Cardiac septum (tissue), 1 donor: Measurements from ENCODE around the gene GOLGA8A. TPM values are rescaled to one million over a fixed set of nuclear protein-coding genes. Genes with fewer than 3 reads are reported as not detected.
"Not testable (repeated sequence)": the region's sequence is repeated elsewhere in the genome, so short reads cannot be mapped to it uniquely, and the experiment has no call there.

Experiments
- DNase-seq: peaks from one replicate; pipeline ENCODE4 v3.0.0-alpha.2; 2020; ENCODE audit warnings: low spot score
- intact Hi-C: fragments of 100-400 bp; cut with DNase I; formaldehyde crosslinking; loops from one replicate; pipeline ENCODE4 v1.14.0; 2022
- long read RNA-seq: library from polyadenylated mRNA; unstranded; transcript quantifications from one replicate; pipeline ENCODE4 v2.0.0, GENCODE V29; 2021
- total RNA-seq: library from RNA; stranded (reverse); fragmentation: NEBNext Ultra II Directional; extraction: Animal tissue kit (Norgen Biotek cat#: 25700); gene quantifications from one replicate; pipeline ENCODE4 v1.2.1, GENCODE V29; 2021
- donor health status: DM: no; HTN: no; CAD: no.

Gene GOLGA8A, protein sequence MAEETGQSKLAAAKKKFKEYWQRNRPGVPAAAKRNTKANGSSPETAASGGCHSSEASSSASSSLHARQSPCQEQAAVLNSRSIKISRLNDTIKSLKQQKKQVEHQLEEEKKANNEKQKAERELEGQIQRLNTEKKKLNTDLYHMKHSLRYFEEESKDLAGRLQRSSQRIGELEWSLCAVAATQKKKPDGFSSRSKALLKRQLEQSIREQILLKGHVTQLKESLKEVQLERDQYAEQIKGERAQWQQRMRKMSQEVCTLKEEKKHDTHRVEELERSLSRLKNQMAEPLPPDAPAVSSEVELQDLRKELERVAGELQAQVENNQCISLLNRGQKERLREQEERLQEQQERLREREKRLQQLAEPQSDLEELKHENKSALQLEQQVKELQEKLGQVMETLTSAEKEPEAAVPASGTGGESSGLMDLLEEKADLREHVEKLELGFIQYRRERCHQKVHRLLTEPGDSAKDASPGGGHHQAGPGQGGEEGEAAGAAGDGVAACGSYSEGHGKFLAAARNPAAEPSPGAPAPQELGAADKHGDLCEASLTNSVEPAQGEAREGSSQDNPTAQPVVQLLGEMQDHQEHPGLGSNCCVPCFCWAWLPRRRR
- 26.7 TPM for total RNA-seq
- long read RNA-seq, partial matches to known transcripts: 16 of 31 reads
- long read RNA-seq, other reads (novel, unspliced or antisense): 15 of 31 reads

DNA sequence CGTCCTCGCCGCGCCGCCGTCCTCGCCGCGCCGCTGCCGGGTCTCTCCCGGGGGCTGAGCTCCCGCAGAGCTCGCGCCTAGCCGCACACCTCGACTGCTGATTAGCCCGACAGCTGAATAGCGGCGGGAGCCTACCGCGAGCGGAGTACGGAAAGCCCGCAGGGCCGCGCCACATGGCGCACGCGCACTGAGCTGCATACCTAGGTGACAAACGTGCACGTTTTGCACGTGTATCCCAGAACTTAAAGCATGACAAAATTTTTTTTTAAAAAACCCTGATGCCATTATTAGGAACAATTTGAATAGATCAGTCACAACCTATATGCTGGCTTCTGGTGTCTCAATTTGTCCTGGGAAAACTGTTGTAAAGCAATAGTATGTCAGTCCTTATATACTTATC, at the start of gene GOLGA8A:
Gene GOLGA8A, minus strand, starts transcription at position 122 of the 400 bp plus-strand sequence. CDS start 48,117 bp downstream, outside the sequence.
- no peak for DNase-seq
- intact Hi-C loops: loop anchor here (5.0 kb wide), 1 partner anchor 145 kb away; the partner anchor contains the start of gene GOLGA8B

DNA sequence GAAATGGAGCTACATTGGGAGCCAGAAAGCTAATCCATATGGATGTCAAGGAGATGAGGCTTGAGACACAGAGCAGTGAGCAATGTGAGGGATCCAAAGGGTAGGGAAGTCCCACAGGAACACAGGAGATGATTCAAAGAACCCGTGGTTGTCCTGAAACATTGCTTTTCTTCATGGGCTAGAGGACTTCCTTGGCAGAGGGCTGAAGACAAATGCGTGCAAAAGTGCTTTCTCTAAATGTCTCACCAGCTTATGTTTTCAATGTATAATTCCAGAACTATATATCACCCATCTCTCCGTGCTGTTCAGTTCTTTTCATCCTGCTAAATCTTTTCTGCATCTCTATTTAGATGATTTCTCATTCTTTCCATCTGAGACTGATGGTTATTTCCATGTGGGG, 46.0 kb upstream of the GOLGA8A start:
- intact Hi-C loops: no loop called here

DNA sequence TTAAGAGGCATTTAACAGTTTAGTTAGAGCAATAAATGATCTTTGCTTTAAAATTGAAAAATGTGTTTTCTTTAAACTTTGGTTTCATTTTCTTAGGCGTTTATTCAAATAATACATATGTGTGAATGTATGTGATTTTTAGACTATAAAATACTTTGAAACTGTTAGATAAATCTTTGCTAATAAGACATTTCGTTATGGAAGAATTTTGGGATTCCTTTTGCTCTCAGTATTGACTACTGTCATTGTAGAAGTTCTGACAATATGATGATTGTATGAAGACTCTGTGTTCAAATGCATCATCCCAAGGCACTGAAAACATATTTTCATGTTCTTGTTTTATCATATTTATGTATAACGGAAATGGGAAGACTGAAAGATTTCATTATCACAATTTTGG, 43.8 kb upstream of the GOLGA8A start:
- intact Hi-C loops: no loop called here
- no peak for DNase-seq

More for the DNA sequence above, 46.0 kb upstream of the GOLGA8A start:
- DNase-seq: no peak

DNA sequence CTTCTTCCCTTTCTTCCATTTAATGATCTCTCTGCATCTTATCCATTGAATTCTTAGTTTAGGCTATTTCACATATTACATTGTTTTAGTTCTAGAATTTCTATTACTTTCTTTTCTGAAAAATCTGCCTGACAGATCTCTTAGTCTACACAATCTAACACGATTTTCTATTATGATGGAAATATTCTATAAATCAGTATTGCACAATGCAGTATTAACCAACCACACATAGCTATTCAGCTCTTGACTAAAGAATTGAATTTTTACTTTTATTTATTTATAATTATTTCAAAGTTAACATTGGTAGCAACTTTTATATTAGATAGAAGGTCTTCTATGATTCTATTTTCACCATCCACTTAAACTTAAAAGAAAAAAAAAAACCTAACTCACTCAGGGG, 36.2 kb upstream of the GOLGA8A start:
- no peak for DNase-seq
- intact Hi-C loops: no loop called here

DNA sequence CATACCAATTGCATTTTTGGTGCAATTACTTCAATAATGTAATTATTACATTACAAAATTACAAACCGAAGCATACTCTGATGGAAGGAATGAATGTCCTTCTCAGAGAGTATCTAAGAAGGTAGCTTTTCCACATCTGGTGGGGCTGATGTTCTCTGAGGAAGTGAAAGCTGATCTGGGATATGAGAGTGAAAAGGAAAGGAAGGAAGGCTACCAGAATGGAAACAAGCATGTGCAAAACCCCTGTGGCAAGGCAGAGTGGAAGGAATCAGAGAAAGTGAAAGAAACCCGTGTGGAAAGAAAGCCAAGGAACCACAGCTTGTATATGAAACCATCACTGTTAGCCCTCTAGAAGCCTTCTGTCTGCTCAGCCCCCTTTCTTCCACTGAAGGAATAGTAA, 35.3 kb upstream of the GOLGA8A start:
- intact Hi-C loops: no loop called here
- DNase-seq: no peak

DNA sequence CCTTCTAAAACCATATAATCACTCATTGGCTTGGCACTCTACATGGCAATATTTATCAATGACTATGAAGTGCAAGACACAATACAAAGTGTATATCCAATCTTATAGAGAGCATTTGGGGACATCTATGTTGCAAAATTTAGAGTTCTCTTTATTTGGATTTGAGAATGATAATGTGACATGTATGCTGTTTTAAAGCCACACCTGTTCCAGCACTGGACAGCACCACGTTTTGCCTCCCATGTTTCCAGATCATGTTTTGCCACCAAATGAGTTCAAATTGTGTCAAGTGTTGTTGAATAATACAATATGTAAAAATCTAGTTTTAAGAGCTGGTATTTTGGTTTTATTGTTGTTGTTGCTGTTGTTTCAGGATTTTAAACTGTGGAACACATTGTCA, 33.3 kb upstream of the GOLGA8A start:
- intact Hi-C loops: no loop called here

DNA sequence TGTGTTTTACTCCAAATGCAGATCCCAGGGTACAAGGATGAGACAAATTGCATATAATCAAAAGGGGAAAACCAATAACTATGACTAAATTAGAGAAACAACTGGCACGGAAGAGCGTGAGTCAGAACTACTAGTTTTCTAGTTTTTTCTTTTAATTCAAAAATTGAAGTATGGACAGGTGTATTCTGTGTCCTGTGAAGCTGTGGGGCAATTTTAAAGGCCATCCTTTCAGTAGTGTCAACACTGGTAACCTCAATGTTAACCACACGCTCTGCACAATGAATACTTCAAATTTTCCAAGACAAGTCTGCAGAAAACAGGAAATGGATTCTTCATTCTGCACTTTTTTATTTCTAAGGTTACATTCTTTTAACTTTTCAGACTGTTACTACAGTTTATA, 32.5 kb upstream of the GOLGA8A start:
- no peak for DNase-seq
- intact Hi-C loops: no loop called here

More for the DNA sequence above, 33.3 kb upstream of the GOLGA8A start:
- no peak for DNase-seq

DNA sequence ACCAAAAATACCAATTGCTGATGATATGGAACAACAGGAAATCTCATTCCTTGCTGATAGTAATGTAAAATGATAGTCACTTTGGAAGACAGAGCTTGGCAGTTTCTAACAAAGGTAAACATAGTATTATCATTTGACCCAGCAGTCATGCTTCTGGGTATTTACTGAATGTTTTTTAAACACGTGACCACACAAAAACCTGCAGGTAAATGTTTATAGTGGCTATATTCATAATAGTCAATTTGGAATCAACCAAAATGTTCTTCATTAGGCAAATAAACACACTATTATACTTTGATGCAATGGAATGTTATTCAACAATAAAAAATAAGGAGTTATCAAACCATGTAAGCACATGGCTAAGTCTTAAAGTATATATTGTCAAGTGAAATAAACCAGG, 24.1 kb upstream of the GOLGA8A start:
- intact Hi-C loops: no loop called here
- DNase-seq: no peak

DNA sequence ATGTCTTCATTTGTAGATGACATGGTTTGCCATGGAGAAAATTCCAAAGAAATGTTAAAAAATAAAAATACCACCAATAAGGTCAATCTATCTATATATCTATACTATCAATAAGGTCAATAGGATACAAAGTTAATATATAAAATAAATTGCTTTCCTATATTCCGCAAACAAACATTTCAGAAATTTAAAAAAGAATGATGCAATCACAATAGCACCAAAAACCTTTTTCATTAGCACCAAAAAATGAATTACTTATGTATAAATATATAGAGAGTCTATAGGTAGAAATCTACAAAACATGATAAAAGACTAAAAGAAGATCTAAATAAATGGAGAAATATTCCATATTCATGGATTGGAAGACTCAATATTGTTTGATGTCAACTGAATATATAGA, 22.8 kb upstream of the GOLGA8A start:
- intact Hi-C loops: no loop called here
- DNase-seq: no peak

DNA sequence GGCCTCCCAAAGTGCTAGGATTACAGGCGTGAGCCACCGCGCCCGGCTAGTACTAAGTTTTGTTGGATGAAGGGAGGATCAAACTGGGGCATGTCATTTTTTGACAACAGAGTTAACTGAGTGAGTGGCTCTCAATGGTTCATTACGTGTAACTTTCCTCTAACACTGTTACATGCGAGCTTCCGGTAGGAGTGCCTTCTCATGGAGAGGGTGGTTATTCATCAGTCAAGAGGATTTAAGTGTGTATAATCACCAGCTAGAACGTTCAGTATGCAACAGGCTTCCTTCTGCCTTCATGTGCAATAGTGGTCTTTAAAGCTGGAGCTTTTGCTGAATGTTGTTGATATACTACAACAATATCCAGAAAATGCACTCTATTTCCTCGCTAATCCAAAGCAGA, 19.1 kb upstream of the GOLGA8A start:
- no peak for DNase-seq
- intact Hi-C loops: no loop called here

DNA sequence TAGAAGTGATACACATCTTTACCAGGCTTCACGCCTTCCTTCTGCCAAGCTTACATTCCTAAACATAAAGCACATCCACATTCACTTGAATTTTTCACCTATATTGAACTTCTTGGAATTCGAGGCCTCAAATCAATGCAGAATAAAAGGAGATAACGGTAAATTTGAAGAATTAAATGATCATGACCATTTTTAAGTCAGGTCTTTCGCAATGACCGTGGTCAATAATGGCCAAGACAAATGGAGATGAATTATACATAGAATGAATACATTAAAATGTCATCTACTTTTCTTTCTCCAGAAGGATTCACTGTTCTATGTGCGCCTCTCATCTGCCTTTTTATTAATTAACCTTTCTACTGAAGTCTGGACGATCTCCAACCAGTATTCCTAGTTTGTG, 5.3 kb upstream of the GOLGA8A start:
- intact Hi-C loops: no loop called here
- no peak for DNase-seq

DNA sequence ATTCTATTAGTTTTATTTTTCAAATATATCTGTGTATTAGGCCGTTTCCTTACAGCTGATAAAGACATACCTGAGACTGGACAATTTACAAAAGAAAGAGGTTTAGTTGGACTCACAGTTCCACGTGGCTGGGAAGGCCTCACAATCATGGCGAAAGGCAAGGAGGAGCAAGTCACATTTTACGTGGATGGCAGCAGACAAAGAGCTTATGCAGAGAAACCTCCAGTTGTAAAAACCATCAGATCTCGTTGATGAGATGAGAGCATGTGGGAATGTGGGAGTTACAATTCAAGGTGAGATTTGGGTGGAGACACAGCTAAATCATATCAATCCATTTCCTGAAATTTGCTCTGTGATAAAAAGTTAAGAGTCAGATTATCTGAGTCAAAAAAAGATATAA, 2.3 kb upstream of the GOLGA8A start:
- intact Hi-C loops: loop anchor here (5.0 kb wide), 1 partner anchor 142 kb away; the partner anchor contains the start of gene GOLGA8B
- no peak for DNase-seq

DNA sequence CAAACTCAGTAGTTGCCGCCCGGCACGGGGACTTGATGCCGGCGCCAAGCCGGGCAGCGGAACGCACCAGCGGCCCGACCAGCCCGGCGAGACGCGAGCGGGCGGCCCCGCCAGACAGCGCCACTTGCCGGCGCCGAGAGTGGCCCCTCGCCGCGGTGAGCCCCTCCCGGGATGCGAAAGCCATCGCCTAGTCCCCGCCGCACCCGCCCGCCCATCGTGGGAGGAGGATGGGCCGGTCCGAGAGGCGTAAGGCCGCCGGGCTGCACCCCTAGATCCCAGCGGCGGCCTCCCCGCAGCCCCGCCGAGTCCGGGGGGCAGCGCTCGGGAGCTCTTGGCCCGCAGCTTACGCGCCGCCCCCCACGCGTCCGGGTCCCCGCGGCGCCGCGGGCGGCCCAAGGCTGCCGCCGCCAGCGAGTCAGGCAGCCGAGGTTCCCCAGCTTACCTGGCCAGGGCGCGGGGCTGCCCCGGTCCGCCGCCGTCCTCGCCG, 609 bp downstream of the GOLGA8A start:
- intact Hi-C loops: loop anchor here (5.0 kb wide), 1 partner anchor 145 kb away; the partner anchor contains the start of gene GOLGA8B
- no peak for DNase-seq

DNA sequence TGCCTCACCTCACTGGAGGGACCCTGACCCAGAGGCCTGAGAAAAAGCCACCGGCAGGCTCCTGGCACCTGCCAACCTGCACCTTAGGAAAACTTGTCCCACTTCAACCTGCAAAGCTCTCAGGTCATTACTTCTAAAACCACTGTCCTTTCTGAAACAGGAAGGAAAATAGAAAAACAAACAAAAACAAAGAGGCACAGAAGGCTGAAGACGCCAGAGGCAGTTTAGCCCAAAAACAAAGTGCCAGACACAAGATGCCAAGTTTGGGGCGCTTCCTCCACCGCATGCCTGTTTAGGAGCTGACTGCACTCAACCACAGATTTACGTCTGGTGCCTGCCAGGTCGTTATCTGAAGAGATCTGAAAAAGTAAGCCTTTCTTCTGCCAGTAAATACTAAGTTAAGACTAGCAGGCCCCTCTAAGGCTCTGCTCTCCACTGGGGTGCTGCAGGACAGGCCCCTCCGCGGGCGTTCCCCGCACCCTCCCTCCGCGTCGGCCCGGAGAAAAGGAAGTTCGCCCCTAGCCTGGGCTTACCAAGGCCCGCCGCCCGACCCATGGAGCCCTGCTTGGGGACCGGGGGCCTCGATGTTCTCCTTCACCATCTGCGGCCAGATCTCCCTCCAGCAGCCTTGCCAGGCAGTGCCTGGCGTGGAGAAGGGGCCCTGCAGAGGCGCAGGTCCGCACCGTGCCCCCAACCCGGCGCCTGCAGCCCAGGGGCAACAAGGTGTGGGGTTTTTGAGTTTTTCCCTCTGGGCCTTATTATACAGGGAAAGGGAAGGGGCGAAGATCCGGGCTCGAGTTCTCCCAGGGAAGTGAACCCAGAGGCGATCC, 1.3 kb downstream of the GOLGA8A start:
- DNase-seq: no peak
- intact Hi-C loops: loop anchor here (5.0 kb wide), 1 partner anchor 146 kb away; the partner anchor contains the start of gene GOLGA8B

DNA sequence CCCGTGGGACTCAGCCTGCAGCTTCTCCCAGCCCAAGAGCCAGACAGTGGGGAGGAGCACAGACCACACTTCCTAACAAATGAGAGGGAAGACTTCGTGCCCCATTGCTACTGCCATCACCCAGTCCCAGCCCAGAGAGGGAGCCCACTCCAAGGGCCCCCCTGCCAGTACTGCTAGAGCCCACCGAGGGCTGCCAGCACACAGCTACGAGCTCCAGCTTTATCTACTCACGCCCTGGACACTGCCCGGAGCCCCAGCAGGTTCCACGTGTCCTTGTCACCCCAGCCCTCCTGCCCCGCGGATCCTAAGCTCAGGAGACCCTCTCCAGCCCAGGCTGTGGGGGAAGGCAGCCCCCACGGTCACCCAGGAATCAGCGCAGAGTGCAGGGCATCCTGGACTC, 1.9 kb downstream of the GOLGA8A start:
- DNase-seq: no peak
- intact Hi-C loops: loop anchor here (5.0 kb wide), 1 partner anchor 147 kb away; the partner anchor contains the start of gene GOLGA8B

DNA sequence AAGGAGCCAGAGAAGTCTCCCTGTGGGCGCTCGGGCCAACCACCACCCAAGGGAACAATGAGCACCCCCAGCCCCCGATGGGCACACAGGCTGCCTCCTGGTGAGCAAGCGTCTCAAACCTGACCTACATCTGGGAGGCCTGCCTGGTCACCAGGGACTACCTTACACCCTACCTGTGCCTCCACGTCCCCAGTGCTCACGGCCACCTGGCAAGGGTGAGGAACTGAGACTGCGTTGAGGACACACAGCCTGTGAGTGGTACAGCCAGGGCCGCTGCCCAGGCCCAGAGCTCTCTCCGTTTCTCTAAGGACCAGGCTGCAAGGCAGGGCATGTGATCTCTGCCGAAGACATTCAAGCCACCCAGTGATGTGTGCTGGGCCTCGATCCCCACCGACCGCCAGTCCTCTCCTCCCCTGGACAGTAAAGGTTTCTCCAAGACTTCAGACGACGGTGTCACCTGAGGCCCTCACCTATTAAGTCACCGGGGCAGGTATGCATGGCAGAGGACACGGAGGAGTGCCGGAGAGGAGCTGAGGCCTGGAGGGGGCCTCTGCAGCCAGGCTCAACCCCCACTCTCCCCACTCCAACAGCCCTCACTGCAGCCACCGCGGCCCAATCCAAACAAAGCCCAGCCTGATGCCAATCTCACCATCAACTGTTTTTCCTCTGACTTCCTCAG, 2.8 kb downstream of the GOLGA8A start:
- intact Hi-C loops: loop anchor here (5.0 kb wide), 1 partner anchor 148 kb away; the partner anchor contains the start of gene GOLGA8B
- no peak for DNase-seq

DNA sequence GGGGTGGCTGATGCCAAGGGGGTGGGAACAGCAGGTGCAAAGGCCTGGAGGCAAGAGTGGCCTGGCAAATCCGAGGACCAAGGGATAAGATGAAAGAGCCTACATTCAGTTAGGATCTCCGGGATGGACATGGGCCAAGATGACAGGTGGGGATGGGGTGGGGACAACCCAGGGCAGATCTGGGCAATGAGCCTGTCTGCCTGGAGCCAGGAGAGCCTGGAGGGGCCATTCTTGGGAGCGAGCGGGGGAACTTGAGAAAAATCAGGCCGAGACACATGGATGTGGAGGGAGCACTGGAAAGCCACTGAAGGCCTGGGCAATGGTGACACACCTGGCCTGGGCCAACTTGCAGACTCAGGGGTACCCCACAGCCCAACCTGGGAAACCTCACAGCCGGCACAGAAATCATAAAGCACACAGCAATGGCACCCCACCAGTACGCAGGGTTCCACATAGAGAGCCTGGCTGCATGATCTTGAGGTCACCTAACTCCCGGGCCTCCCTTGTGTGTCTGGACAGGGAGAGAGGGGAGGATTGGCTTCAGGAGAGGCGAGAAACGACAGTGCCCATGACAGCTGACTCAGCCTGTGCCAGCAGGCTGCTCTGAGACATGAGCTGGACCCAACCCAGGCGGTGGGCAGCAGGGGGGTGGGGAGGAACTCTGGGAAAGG, 3.5 kb downstream of the GOLGA8A start:
- intact Hi-C loops: not testable (repeated sequence)

DNA sequence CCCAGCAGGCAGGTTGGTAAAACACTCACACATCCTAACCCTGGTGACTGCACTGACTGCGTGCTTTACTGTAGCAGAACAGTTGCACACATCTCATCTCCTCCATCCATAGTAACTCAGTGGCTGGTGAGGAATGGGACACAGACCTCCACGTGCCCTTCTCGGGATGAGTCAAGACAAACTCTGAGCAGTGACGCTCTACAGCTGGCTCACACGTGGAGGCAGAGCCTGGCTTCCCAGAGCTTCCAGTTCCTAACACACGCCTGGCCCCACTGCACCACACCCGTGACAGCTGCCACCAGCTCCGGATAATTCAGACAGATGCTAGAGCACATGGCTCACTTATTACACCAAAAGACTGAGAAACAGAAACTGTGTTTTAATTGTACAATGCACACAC, 7.0 kb downstream of the GOLGA8A start:
- intact Hi-C loops: not testable (repeated sequence)

More for the DNA sequence above, 3.5 kb downstream of the GOLGA8A start:
- not testable (repeated sequence) for DNase-seq

More for the DNA sequence above, 7.0 kb downstream of the GOLGA8A start:
- DNase-seq: not testable (repeated sequence)
